NCI-H345 treated with DMSO at 0.1 percent for 48 hours (cell line): Measurements from ENCODE around the gene TAS2R39.
"Not testable (repeated sequence)": the region's sequence is repeated elsewhere in the genome, so short reads cannot be mapped to it uniquely, and the experiment has no call there.

Experiments
- DNase-seq: peaks from one replicate; lab custom pipeline; 2025; ENCODE audit not compliant: unreplicated experiment; lab: John Stamatoyannopoulos, UW

Gene TAS2R39

GRCh38 chr7:143183024-143183423 is at the start of gene TAS2R39:
TSS of gene TAS2R39 (plus strand) at chr7:143183419. CDS start at chr7:143183419, 0 bp downstream.
- no peak for DNase-seq

- no peak for DNase-seq
Observed at GRCh38 chr7:143147070-143147469, 36.1 kb upstream of the TAS2R39 start.

- DNase-seq, result no peak
Observed at GRCh38 chr7:143148050-143148449, 35.2 kb upstream of the TAS2R39 start.

GRCh38 chr7:143148651-143149050 is 34.6 kb upstream of the TAS2R39 start:
- no peak for DNase-seq

GRCh38 chr7:143150696-143151095 is 32.5 kb upstream of the TAS2R39 start:
- DNase-seq, result not testable (repeated sequence)

GRCh38 chr7:143158617-143159016 is 24.6 kb upstream of the TAS2R39 start:
- DNase-seq, result not testable (repeated sequence)

- DNase-seq, result no peak
Observed at GRCh38 chr7:143171697-143172096, 11.5 kb upstream of the TAS2R39 start.

GRCh38 chr7:143172354-143172753 is 10.9 kb upstream of the TAS2R39 start:
- DNase-seq, result peak; percentile 79

- no peak for DNase-seq
Observed at GRCh38 chr7:143176128-143176527, 7.1 kb upstream of the TAS2R39 start.

- no peak for DNase-seq
Observed at GRCh38 chr7:143177374-143178119, 5.7 kb upstream of the TAS2R39 start.

- not testable (repeated sequence) for DNase-seq
Observed at GRCh38 chr7:143180771-143181170, 2.4 kb upstream of the TAS2R39 start.

- DNase-seq, result no peak
Observed at GRCh38 chr7:143181349-143181748, 1.9 kb upstream of the TAS2R39 start.

- no peak for DNase-seq
Observed at GRCh38 chr7:143185551-143185950, 2.3 kb downstream of the TAS2R39 start.

GRCh38 chr7:143188994-143189393 is 5.8 kb downstream of the TAS2R39 start:
- DNase-seq, result no peak

GRCh38 chr7:143193880-143194279 is 10.7 kb downstream of the TAS2R39 start:
- DNase-seq, result no peak

GRCh38 chr7:143199040-143199439 is 15.8 kb downstream of the TAS2R39 start:
- DNase-seq, result no peak

- DNase-seq, result no peak
Observed at GRCh38 chr7:143202161-143202560, 18.9 kb downstream of the TAS2R39 start.

- DNase-seq, result no peak
Observed at GRCh38 chr7:143203386-143203785, 20.2 kb downstream of the TAS2R39 start.

- DNase-seq, result no peak
Observed at GRCh38 chr7:143205560-143206293, 22.5 kb downstream of the TAS2R39 start.

- DNase-seq, result no peak
Observed at GRCh38 chr7:143210541-143210940, 27.3 kb downstream of the TAS2R39 start.

- not testable (repeated sequence) for DNase-seq
Observed at GRCh38 chr7:143213478-143213877, 30.3 kb downstream of the TAS2R39 start.
